GM06990 (cell line): Measurements from ENCODE around the gene IL9.

ENCODE experiments used
- DNase-seq: peaks from one replicate; pipeline ENCODE4 v3.0.0-alpha.2; 2011; ENCODE audit not compliant: insufficient read length; ENCODE audit errors: extremely low read depth
- H3K27me3 ChIP-seq: replicated peaks from 2 replicates; pipeline ENCODE4 v1.6.0; 2011; ENCODE audit warnings: low read length; ENCODE audit not compliant: control insufficient read depth, insufficient read depth
- H3K36me3 ChIP-seq: 2 replicates; pipeline ENCODE4 v1.5.1; 2011; ENCODE audit warnings: low read length; ENCODE audit not compliant: control insufficient read depth, insufficient read depth
- H3K4me3 ChIP-seq: replicated peaks from 2 replicates; pipeline ENCODE4 v1.5.1; 2011; ENCODE audit warnings: low read depth, mild to moderate bottlenecking, control low read depth, low read length
- TF ChIP-seq, protein P1 (sequence below): IDR thresholded peaks from 2 replicates; pipeline ENCODE4 v1.5.1; 2011; ENCODE audit warnings: low read length, control low read depth, mild to moderate bottlenecking, inconsistent platforms; ENCODE audit not compliant: insufficient read depth, poor library complexity, severe bottlenecking

IL9 gene

DNA sequence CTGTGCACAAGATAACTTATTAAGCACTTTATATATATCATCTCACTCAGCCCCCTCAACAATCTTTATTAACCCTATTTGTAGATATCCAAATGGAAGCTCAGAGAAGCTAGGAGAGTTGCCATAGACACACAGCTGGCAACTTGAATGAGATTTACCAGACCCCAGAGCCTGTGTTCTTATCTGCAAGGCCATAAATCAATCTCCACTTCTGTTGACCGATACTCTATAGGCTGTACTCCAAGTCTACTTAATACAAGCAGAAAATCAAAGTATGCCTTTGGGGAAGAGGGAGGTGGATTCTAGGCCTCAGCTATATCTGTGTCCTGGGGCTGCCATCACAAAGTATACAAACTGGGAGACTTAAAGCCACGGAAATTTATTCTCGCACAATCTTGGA, 6.0 kb upstream of the IL9 start:
- TF ChIP-seq, protein P1, sequence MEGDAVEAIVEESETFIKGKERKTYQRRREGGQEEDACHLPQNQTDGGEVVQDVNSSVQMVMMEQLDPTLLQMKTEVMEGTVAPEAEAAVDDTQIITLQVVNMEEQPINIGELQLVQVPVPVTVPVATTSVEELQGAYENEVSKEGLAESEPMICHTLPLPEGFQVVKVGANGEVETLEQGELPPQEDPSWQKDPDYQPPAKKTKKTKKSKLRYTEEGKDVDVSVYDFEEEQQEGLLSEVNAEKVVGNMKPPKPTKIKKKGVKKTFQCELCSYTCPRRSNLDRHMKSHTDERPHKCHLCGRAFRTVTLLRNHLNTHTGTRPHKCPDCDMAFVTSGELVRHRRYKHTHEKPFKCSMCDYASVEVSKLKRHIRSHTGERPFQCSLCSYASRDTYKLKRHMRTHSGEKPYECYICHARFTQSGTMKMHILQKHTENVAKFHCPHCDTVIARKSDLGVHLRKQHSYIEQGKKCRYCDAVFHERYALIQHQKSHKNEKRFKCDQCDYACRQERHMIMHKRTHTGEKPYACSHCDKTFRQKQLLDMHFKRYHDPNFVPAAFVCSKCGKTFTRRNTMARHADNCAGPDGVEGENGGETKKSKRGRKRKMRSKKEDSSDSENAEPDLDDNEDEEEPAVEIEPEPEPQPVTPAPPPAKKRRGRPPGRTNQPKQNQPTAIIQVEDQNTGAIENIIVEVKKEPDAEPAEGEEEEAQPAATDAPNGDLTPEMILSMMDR, result no peak
- Histone ChIP-seq H3K4me3 (no peak overlapping the region), H3K36me3 (no peaks in the 10 kb centered on the region), H3K27me3 (no peaks in the 10 kb centered on the region; the same call in 1 of the 2 replicates)
- DNase-seq, result no peak

DNA sequence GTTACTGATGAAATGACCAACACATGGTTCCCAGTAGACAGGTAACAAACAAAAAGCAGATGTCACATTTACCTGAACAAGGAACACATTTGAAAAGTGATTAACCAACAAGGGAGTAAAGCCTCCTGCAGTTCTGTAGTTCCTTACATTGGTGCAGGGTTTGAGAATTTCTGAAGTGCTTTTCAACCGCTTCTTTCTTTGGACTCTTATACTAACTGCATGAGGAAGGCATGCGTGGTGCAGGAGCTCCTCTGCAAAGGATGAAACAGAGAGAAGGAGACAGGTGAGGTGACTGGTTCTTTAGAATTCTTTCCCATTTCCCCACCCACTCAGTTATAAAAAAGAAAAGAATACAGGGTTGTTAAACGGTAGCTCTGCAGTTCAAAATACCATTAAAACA, 4.6 kb upstream of the IL9 start:
- TF ChIP-seq, protein P1, result no peak
- no peaks in the 10 kb centered on the region for H3K36me3 ChIP-seq
- no peak overlapping the region for H3K4me3 ChIP-seq
- no peaks in the 10 kb centered on the region; the same call in 1 of the 2 replicates for H3K27me3 ChIP-seq
- DNase-seq, result no peak

DNA sequence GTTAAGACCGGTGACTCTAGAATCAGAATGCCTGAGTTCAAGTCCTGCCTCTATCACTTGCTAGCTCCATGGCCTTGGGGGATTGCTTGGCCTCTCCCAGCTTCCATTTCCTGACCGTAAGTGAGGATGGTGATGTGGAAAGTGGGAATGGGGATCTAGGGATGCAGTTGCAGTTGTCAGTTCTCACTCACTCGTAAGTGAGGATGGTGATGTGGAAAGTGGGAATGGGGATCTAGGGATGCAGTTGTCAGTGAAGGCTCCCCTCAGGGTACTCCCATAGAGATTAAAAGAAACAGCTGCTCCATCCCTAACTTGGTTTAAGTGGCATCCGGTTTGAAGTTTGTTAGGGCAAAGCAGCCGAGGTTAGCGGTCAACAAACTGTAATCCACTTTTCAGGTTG, 3.0 kb upstream of the IL9 start:
- TF ChIP-seq, protein P1, result no peak
- no peak for DNase-seq
- Histone ChIP-seq H3K4me3 (no peak overlapping the region), H3K27me3 (peaks cover 2% of the 10 kb centered on the region; the same call in 1 of the 2 replicates), H3K36me3 (no peaks in the 10 kb centered on the region)

DNA sequence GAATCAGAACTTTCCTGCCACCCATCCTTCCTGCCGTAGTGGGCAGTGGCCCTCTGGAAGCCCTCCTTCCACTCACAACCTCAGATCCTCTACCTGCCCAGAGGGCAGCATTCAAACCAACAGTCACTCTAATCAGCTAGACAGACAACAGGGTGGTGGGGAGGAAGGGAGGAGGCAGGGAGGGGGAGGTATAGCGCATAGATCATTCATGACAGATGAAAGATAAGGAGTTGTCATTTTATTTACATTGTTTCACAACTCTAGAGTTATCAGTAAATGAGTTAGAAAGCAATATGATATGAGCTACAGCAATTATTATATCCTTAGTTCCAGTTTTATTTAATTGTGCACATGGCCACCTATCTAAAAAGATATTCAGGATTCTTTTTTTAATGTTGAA, 852 bp downstream of the IL9 start:
- Histone ChIP-seq H3K27me3 (peaks cover 2% of the 10 kb centered on the region; the same call in 1 of the 2 replicates), H3K4me3 (no peak overlapping the region), H3K36me3 (no peaks in the 10 kb centered on the region)
- TF ChIP-seq, protein P1, result no peak
- DNase-seq, result no peak

DNA sequence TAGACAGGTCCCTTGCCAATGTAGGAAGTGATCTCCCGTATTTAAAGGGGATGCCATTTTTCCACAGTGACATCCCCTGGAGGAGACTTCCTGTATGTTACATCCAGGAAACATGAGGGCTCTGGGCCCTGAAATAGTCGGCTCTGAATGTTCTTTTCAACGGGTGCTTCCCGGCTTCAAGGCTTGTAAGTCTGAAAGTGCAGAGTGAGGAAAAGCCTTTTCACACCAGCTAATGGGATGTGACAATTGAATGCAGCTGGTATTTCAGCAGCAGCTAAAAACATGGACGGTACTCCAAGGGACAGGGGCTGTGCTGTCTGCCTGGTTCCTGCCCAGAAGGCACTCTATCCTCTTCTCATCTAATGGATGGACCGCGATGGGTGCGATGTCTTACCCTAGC, 1.4 kb downstream of the IL9 start:
- Histone ChIP-seq H3K4me3 (no peak overlapping the region), H3K36me3 (no peaks in the 10 kb centered on the region), H3K27me3 (peaks cover 2% of the 10 kb centered on the region; the same call in 1 of the 2 replicates)
- TF ChIP-seq, protein P1, result no peak
- DNase-seq, result no peak

DNA sequence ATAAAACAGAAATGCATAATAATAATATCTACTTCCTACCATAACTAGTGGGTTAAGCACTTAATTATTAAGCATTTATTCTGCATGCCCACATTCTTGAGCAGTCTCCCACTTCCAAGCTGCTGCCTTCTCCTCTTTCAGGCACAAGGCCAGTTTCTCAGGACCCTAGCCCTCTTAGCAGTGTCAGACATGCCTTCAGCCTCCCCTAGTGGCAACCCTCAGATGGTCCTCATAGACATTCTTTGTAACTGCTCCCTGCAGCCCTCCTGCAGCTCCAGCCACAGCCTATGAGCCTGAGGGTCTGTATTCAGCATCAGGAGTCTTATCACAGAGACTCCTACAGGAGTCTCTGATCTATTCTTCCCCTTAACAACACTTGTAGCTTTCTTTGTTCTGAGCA, 3.9 kb downstream of the IL9 start:
- peaks cover 3% of the 10 kb centered on the region; the same call in 1 of the 2 replicates for H3K27me3 ChIP-seq
- TF ChIP-seq, protein P1, result peak; percentile 11
- DNase-seq, result no peak
- no peaks in the 10 kb centered on the region for H3K36me3 ChIP-seq
- no peak overlapping the region for H3K4me3 ChIP-seq
